GM21737 (cell line): ENCODE measurements around the gene MPDZ.

Experiments
- ATAC-seq: cut with Tn5 transposase; IDR thresholded peaks from one replicate; pipeline ENCODE4 v1.9.1; 2021; ENCODE audit warnings: mild to moderate bottlenecking, moderate library complexity; ENCODE audit not compliant: unreplicated experiment

Gene MPDZ

GRCh38 chr9:13088720-13089427, 190.6 kb downstream of the MPDZ start:
- no peak for ATAC-seq

GRCh38 chr9:13083963-13084528, 195.4 kb downstream of the MPDZ start:
- no peak for ATAC-seq

- no peak for ATAC-seq
These were observed 196.1 kb downstream of the MPDZ start for GRCh38 chr9:13083366-13083765.

GRCh38 chr9:13082796-13083195, 196.7 kb downstream of the MPDZ start:
- ATAC-seq, result no peak

- ATAC-seq, result no peak
These were observed 201.3 kb downstream of the MPDZ start for GRCh38 chr9:13078164-13078563.

- ATAC-seq, result no peak
These were observed 202.9 kb downstream of the MPDZ start for GRCh38 chr9:13076616-13077015.

GRCh38 chr9:13071921-13072320, 207.6 kb downstream of the MPDZ start:
- ATAC-seq, result no peak

- ATAC-seq, result no peak
These were observed 208.6 kb downstream of the MPDZ start for GRCh38 chr9:13070612-13071595.

GRCh38 chr9:13069498-13069897, 210.0 kb downstream of the MPDZ start:
- ATAC-seq, result no peak

GRCh38 chr9:13064676-13065075, 214.8 kb downstream of the MPDZ start:
- no peak for ATAC-seq

GRCh38 chr9:13063880-13064459, 215.5 kb downstream of the MPDZ start:
- ATAC-seq, result no peak

- ATAC-seq, result no peak
These were observed 218.1 kb downstream of the MPDZ start for GRCh38 chr9:13061390-13061789.
